Ovary (tissue), 3 donors: ENCODE results near the gene KRTAP10-6.

Experiments
- POLR2A ChIP-seq: fragments of 450-650 bp; IDR thresholded peaks from one replicate; pipeline ENCODE4 v1.6.1; 2017; ENCODE audit warnings: antibody characterized with exemption, mild to moderate bottlenecking, moderate library complexity
- TF ChIP-seq, protein P1 (sequence below), 3 donors: fragments of 450-650 bp in 2 of 3; fragments of 200-600 bp in 1 of 3; IDR thresholded peaks; one replicate each; pipeline versions ENCODE4 v1.5.1 to v1.8.0; 2016 to 2022; ENCODE audit warnings: antibody characterized with exemption in 3 of 3, mild to moderate bottlenecking in 1 of 3
- donor health status: DM: no; HTN: no; CAD: no.

DNA sequence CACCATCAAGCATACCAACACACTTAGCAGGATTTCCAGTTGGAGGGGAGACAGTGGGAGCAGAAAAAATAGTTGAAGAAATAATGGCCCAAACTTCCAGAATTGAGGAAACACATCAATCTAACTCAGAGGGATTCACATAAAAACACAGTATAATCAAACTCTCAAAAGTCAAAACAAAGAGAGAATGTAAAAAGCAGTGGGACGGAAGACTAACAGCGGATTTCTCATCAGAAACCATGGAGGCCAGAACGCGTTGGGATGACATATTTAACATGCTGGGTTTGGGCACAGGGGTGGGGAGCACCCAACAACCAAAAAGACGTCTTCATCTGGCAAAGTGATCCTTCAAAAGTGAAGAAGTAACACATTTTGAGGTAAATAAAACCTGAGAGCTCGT is 27.6 kb upstream of the KRTAP10-6 start:
- no peak for TF ChIP-seq POLR2A
- TF ChIP-seq, protein P1, sequence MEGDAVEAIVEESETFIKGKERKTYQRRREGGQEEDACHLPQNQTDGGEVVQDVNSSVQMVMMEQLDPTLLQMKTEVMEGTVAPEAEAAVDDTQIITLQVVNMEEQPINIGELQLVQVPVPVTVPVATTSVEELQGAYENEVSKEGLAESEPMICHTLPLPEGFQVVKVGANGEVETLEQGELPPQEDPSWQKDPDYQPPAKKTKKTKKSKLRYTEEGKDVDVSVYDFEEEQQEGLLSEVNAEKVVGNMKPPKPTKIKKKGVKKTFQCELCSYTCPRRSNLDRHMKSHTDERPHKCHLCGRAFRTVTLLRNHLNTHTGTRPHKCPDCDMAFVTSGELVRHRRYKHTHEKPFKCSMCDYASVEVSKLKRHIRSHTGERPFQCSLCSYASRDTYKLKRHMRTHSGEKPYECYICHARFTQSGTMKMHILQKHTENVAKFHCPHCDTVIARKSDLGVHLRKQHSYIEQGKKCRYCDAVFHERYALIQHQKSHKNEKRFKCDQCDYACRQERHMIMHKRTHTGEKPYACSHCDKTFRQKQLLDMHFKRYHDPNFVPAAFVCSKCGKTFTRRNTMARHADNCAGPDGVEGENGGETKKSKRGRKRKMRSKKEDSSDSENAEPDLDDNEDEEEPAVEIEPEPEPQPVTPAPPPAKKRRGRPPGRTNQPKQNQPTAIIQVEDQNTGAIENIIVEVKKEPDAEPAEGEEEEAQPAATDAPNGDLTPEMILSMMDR (IDR thresholded peaks at IDR 0.05), result no peak
